Measurements from ENCODE around the gene RNF112. TPM values are rescaled to one million over a fixed set of nuclear protein-coding genes. Genes with fewer than 3 reads are reported as not detected.
A peak's percentile ranks its signal among the peaks of the same experiment; 100 is the strongest.

RNF112 gene
- total RNA-seq, 3 donors from 2014 or later (not counting 1 experiment from before 2014, with no cell fraction given) = 1.0 to 5.1 (median 5.0) TPM

DNA sequence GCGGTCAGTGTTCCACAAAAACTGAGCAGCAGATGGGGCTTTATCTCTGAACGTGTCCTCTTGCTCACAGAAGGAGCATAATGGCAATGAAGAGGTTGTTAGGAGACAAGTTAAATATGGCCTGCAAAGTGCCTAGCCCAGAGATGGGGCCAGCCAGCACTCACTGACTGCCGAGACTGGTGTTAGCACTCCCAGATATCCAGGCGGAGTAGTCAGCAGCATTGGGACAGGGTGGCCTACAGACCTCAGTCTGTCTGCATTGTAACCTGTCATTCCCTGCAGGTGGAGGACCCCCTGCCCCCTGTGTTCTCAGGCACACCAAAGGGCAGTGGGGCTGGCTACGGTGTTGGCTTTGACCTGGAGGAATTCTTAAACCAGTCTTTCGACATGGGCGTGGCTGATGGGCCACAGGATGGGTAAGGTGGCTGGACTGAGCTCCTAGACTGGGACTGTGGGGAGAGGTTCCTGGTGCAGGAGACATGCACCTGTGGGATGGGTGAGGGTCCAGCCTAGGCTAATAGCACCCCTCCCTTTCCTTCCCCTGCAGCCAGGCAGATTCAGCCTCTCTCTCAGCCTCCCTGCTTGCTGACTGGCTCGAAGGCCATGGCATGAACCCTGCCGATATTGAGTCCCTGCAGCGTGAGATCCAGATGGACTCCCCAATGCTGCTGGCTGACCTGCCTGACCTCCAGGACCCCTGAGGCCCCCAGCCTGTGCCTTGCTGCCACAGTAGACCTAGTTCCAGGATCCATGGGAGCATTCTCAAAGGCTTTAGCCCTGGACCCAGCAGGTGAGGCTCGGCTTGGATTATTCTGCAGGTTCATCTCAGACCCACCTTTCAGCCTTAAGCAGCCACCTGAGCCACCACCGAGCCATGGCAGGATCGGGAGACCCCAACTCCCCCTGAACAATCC, 28.2 kb upstream of the RNF112 start:
- Mint-ChIP-seq H3K4me3 (no peak overlapping the region), H3K27me3 (ENCODE audit: low read depth in 2 of 2) (peaks cover 0 to under 1% of the 10 kb centered on the region in 2 donors), H3K27ac (no peak overlapping the region), H3K4me1 (peaks cover 16 to 50% of the 10 kb centered on the region in 2 donors), H3K9me3 (no peaks in the 10 kb centered on the region), H3K36me3 (no peaks in the 10 kb centered on the region)
- WGBS (ENCODE audit: insufficient coverage) = 98% methylated on average over 12 of the region's 13 CpGs
- no peaks in the 10 kb centered on the region for H3K27me3 ChIP-seq (ENCODE audit: control insufficient read depth, insufficient read depth, low read length)
- intact Hi-C loops (cut with micrococcal nuclease) = no loop called here
- H3K27ac ChIP-seq (ENCODE audit: low read length) = no peak overlapping the region
- DNase-seq (no peak), ATAC-seq (no peak)
- H3K4me3 ChIP-seq (ENCODE audit: low read length) = no peak overlapping the region
- H3K36me3 ChIP-seq (ENCODE audit: control insufficient read depth, insufficient read depth, low read length) = peaks cover 48% of the 10 kb centered on the region
- no peaks in the 10 kb centered on the region for H3K9me3 ChIP-seq (ENCODE audit: control insufficient read depth, insufficient read depth, low read length)
- peaks cover 23% of the 10 kb centered on the region for H3K4me1 ChIP-seq (ENCODE audit: control insufficient read depth, insufficient read depth, low read length)
- TF ChIP-seq, protein P1, sequence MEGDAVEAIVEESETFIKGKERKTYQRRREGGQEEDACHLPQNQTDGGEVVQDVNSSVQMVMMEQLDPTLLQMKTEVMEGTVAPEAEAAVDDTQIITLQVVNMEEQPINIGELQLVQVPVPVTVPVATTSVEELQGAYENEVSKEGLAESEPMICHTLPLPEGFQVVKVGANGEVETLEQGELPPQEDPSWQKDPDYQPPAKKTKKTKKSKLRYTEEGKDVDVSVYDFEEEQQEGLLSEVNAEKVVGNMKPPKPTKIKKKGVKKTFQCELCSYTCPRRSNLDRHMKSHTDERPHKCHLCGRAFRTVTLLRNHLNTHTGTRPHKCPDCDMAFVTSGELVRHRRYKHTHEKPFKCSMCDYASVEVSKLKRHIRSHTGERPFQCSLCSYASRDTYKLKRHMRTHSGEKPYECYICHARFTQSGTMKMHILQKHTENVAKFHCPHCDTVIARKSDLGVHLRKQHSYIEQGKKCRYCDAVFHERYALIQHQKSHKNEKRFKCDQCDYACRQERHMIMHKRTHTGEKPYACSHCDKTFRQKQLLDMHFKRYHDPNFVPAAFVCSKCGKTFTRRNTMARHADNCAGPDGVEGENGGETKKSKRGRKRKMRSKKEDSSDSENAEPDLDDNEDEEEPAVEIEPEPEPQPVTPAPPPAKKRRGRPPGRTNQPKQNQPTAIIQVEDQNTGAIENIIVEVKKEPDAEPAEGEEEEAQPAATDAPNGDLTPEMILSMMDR (IDR thresholded peaks at IDR 0.05) = no peak

DNA sequence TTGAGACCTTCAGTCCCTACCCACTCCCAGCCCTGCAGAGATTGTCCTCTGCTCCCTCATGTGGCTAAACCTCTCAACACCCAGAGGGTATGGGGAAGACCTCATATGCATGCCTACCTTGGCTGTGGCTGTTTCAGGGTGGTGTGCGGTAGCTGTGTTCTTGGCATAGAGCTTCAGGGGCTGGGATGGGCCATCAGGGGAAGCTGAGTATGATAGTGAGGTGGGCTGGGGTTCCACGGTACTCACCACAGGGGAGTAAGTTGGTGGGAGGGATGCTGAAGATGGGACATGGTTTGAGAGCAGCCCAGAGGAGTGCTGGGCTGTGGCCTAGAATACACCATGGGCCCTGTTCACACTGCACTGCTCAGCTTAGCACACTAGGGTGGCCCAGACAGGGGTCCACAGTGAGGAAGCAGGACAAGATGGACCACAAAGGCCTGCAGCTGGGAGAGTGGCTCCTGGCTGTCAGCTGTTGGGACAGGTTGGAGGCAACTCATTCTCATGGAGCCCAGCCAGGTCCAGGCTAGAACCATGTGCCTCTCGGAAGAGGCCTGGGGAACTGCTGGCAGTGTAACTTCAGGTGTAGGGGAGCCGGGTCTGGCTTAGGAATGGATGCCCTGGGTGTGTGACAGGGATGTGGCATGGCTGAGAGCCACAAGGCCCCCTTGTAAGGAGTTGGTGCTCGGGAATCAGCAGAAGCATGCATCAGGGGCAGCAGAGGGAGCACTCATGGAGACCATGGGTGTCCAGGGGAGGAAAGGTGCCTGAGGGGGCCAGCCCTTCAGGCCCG, 27.2 kb upstream of the RNF112 start:
- peaks cover 18% of the 10 kb centered on the region for H3K4me1 ChIP-seq (ENCODE audit: control insufficient read depth, insufficient read depth, low read length)
- no peak overlapping the region for H3K4me3 ChIP-seq (ENCODE audit: low read length)
- H3K27me3 Mint-ChIP-seq (ENCODE audit: low read depth in 2 of 2) = peaks cover 0 to 3% of the 10 kb centered on the region in 2 donors
- H3K27me3 ChIP-seq (ENCODE audit: control insufficient read depth, insufficient read depth, low read length) = no peaks in the 10 kb centered on the region
- no peak overlapping the region for H3K27ac ChIP-seq (ENCODE audit: low read length)
- 95% methylated on average over 6 of the region's 6 CpGs for WGBS (ENCODE audit: insufficient coverage)
- H3K36me3 ChIP-seq (ENCODE audit: control insufficient read depth, insufficient read depth, low read length) = peaks cover 48% of the 10 kb centered on the region
- DNase-seq (no peak), ATAC-seq (no peak)
- H3K9me3 Mint-ChIP-seq = no peaks in the 10 kb centered on the region
- H3K36me3 Mint-ChIP-seq = no peaks in the 10 kb centered on the region
- H3K4me3 Mint-ChIP-seq = peak overlapping the region; percentile 17
- H3K27ac Mint-ChIP-seq = peak overlapping the region; percentile 71 to 80
- intact Hi-C loops (cut with micrococcal nuclease) = no loop called here
- peaks cover 15 to 46% of the 10 kb centered on the region in 2 donors for H3K4me1 Mint-ChIP-seq
- TF ChIP-seq, protein P1 (IDR thresholded peaks at IDR 0.05) = no peak
- no peaks in the 10 kb centered on the region for H3K9me3 ChIP-seq (ENCODE audit: control insufficient read depth, insufficient read depth, low read length)

DNA sequence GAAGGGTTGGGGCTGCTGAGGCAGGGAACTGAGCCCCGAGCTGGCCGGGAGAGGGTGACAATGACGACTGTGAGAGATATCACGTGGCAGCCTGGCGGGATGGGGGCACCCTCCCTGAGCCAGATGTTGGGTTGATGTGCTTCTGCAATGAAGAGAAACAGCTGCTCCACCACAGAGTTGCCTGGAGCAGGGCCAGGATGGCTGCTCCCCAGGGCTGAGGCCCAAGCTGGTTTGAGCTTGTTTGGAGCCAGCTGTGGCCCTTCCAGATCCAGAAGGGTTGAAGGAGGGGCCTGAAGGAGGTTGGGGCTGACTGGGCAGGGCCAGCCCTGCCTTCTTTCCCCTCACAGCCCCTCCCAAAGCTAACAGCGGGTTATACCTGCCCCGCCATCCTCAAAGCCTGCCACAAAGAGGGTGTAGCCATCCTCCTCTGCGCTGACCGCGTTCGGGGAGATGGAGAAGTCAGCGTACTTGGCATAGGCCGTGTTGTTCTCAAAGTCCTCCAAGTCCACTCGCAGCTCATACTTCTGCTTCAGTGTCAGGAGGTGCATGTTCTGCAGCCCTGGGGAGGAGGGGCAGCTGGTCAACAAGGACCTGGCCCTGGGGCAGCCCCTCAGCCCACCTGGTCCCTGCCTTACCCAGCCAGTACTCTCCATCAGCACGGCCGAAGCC, 26.2 kb upstream of the RNF112 start:
- no peaks in the 10 kb centered on the region for H3K9me3 ChIP-seq (ENCODE audit: control insufficient read depth, insufficient read depth, low read length)
- H3K4me3 ChIP-seq (ENCODE audit: low read length) = no peak overlapping the region
- H3K27me3 ChIP-seq (ENCODE audit: control insufficient read depth, insufficient read depth, low read length) = peaks cover 3% of the 10 kb centered on the region
- no peak for ATAC-seq
- intact Hi-C loops (cut with micrococcal nuclease) = no loop called here
- H3K36me3 ChIP-seq (ENCODE audit: control insufficient read depth, insufficient read depth, low read length) = peaks cover 46% of the 10 kb centered on the region
- H3K36me3 Mint-ChIP-seq = no peaks in the 10 kb centered on the region
- H3K4me1 ChIP-seq (ENCODE audit: control insufficient read depth, insufficient read depth, low read length) = peaks cover 13% of the 10 kb centered on the region
- peaks cover 8 to 36% of the 10 kb centered on the region in 2 donors for H3K4me1 Mint-ChIP-seq
- DNase-seq = no peak
- H3K9me3 Mint-ChIP-seq = no peaks in the 10 kb centered on the region
- 52% methylated on average over 16 of the region's 16 CpGs for whole genome bisulfite sequencing (ENCODE audit: insufficient coverage)
- peak overlapping the region; percentile 17 for H3K4me3 Mint-ChIP-seq
- peak overlapping the region; percentile 71 to 80 for H3K27ac Mint-ChIP-seq
- no peak overlapping the region for H3K27ac ChIP-seq (ENCODE audit: low read length)
- TF ChIP-seq, protein P1 (IDR thresholded peaks at IDR 0.05) = no peak
- H3K27me3 Mint-ChIP-seq (ENCODE audit: low read depth in 2 of 2) = peaks cover 0 to 3% of the 10 kb centered on the region in 2 donors

Measured in natural killer cell (primary cell).